Thyroid gland (tissue), 4 donors: ENCODE measurements around the gene CALD1. TPM values are rescaled to one million over a fixed set of nuclear protein-coding genes. Genes with fewer than 3 reads are reported as not detected.
A peak's percentile ranks its signal among the peaks of the same experiment; 100 is the strongest.

Experiments
- DNase-seq, 2 donors: peaks; one replicate each; pipeline ENCODE4 v3.0.0-alpha.2; 2019
- H3K27ac ChIP-seq, 3 donors: fragments of 200-600 bp; sonication (generic); 1 replicate in 2 of 3; 2 replicates in 1 of 3; pipeline ENCODE4 v1.5.1; 2016 to 2019; ENCODE audit warnings: mild to moderate bottlenecking in 1 of 3, moderate library complexity in 1 of 3
- H3K27me3 ChIP-seq: fragments of 200-600 bp; sonication (generic); one replicate; pipeline ENCODE4 v1.5.1; 2019
- H3K36me3 ChIP-seq, 2 donors: fragments of 200-600 bp; sonication (generic); one replicate each; pipeline ENCODE4 v1.5.1; 2016 to 2019
- H3K4me1 ChIP-seq, 2 donors: fragments of 200-600 bp; sonication (generic); one replicate each; pipeline ENCODE4 v1.5.1; 2017 to 2019
- H3K4me3 ChIP-seq, 3 donors: fragments of 200-600 bp; sonication (generic); replicated peaks in 1 of 3; 1 replicate in 2 of 3; 2 replicates in 1 of 3; pipeline ENCODE4 v1.5.1; 2016; ENCODE audit warnings: mild to moderate bottlenecking in 1 of 3
- H3K9me3 ChIP-seq: fragments of 200-600 bp; sonication (generic); one replicate; pipeline ENCODE4 v1.5.1; 2017
- CTCF ChIP-seq, 6 experiments: fragments of 200-600 bp in 3 of 6; fragments of 450-650 bp in 3 of 6; sonication (generic) in 3 of 6; IDR thresholded peaks; one replicate each; pipeline ENCODE4 v1.5.1; 2016 to 2019; ENCODE audit warnings: antibody characterized with exemption in 6 of 6, mild to moderate bottlenecking in 2 of 6, inconsistent platforms in 1 of 6, moderate library complexity in 1 of 6
- POLR2A ChIP-seq, 2 donors: fragments of 450-650 bp; IDR thresholded peaks; one replicate each; pipeline ENCODE4 v1.6.1; 2017; ENCODE audit warnings: antibody characterized with exemption in 2 of 2, mild to moderate bottlenecking in 2 of 2, moderate library complexity in 1 of 2
- WGBS, 2 donors: methylation state at CpG; one replicate each; pipeline ENCODE4 v1.1.5; 2017; 5-methylcytosine and 5-hydroxymethylcytosine counted together
- intact Hi-C: fragments of 100-400 bp; cut with DNase I; formaldehyde crosslinking; loops from one replicate; pipeline ENCODE4 v1.15.1; 2023
- total RNA-seq, 4 donors: library from RNA; depleted of rRNA; stranded (reverse); fragments of >200 nt; gene quantifications; one replicate each; pipeline ENCODE4 v1.2.3, GENCODE V29; 2016

Gene CALD1
- total RNA-seq, 4 donors from 2014 or later: 141 to 223 (median 169) TPM

- 50 to 52% methylated on average over 8 of the region's 8 CpGs for WGBS, 2 donors
- peak overlapping the region; percentile 45 to 89 (median 86) for H3K27ac ChIP-seq
- TF ChIP-seq CTCF (IDR thresholded peaks at IDR 0.05) (no peak), POLR2A (IDR thresholded peaks at IDR 0.05) (no peak)
- H3K36me3 ChIP-seq: no peaks in the 10 kb centered on the region
- intact Hi-C loops: loop anchor here (5.0 kb wide), 1 partner anchor 186 kb away; the partner anchor contains the start of gene CYREN
- H3K9me3 ChIP-seq: no peaks in the 10 kb centered on the region
- no peaks in the 10 kb centered on the region for H3K27me3 ChIP-seq
- H3K4me1 ChIP-seq: peaks cover 0 to 3% of the 10 kb centered on the region in 2 donors
- H3K4me3 ChIP-seq: peak overlapping the region; percentile 12 to 66 (median 58)
- DNase-seq: no peak
These were observed 206.5 kb downstream of the CALD1 start for GRCh38 chr7:134985894-134986362.

- Histone ChIP-seq H3K27me3 (no peaks in the 10 kb centered on the region), H3K9me3 (no peaks in the 10 kb centered on the region), H3K27ac (peak within 1 kb of the TSS; percentile 45 to 89 (median 86)), H3K4me3 (peak within 1 kb of the TSS; percentile 12 to 66 (median 58)), H3K36me3 (no peaks in the 10 kb centered on the region), H3K4me1 (peaks cover 6% of the 10 kb centered on the region in 2 donors)
- peak; percentile 94 to 97 for DNase-seq
- peak in 1 of 2 donors; percentile 71 for TF ChIP-seq POLR2A (IDR thresholded peaks at IDR 0.05)
- peak in 5 of 6 experiments; percentile 11 to 74 (median 57) for TF ChIP-seq CTCF (IDR thresholded peaks at IDR 0.05)
- intact Hi-C loops: loop anchor here (5.0 kb wide), 1 partner anchor 186 kb away; the partner anchor contains the start of gene CYREN
- WGBS, 2 donors: 0% methylated on average over 12 to 36 of the region's 70 CpGs
These were observed 207.2 kb downstream of the CALD1 start, which contains the start of gene AGBL3 for GRCh38 chr7:134986363-134987251. Gene AGBL3 (plus strand): TSS chr7:134986508. CDS start chr7:134987934, 1,426 bp downstream.

- H3K27ac ChIP-seq: no peak overlapping the region
- TF ChIP-seq POLR2A (IDR thresholded peaks at IDR 0.05) (no peak), CTCF (IDR thresholded peaks at IDR 0.05) (no peak)
- DNase-seq: no peak
- H3K4me1 ChIP-seq: peaks cover 11 to 12% of the 10 kb centered on the region in 2 donors
- 89 to 91% methylated on average over 5 of the region's 5 CpGs for WGBS, 2 donors
- no peaks in the 10 kb centered on the region for H3K9me3 ChIP-seq
- H3K36me3 ChIP-seq: no peaks in the 10 kb centered on the region
- no peaks in the 10 kb centered on the region for H3K27me3 ChIP-seq
- intact Hi-C loops: loop anchor here (5.0 kb wide), 1 partner anchor 184 kb away; the partner anchor contains the start of gene CYREN
- H3K4me3 ChIP-seq: no peak overlapping the region
These were observed 208.7 kb downstream of the CALD1 start for GRCh38 chr7:134988161-134988560.

GRCh38 chr7:134991469-134992339 is 212.3 kb downstream of the CALD1 start:
- no peaks in the 10 kb centered on the region for H3K9me3 ChIP-seq
- H3K4me3 ChIP-seq: no peak overlapping the region
- peaks cover 7 to 12% of the 10 kb centered on the region in 2 donors for H3K36me3 ChIP-seq
- H3K4me1 ChIP-seq: peaks cover 11 to 12% of the 10 kb centered on the region in 2 donors
- DNase-seq: no peak
- intact Hi-C loops: no loop called here
- TF ChIP-seq CTCF (IDR thresholded peaks at IDR 0.05) (no peak), POLR2A (IDR thresholded peaks at IDR 0.05) (no peak)
- peak overlapping the region in 1 of 3 donors; percentile 31 for H3K27ac ChIP-seq
- WGBS, 2 donors: 63% methylated on average over 2 of the region's 2 CpGs
- no peaks in the 10 kb centered on the region for H3K27me3 ChIP-seq
